Measurements from ENCODE around the gene DBP. TPM values are rescaled to one million over a fixed set of nuclear protein-coding genes. Genes with fewer than 3 reads are reported as not detected.

Gene DBP
- total and polyA plus RNA-seq, 10 of the 15 experiments (the other 5 are each of a cell fraction or from before 2014, with no cell fraction given) = 2.0 to 10.6 (median 6.9) TPM

- no peak for TF ChIP-seq ZNF24 (IDR thresholded peaks at IDR 0.05)
- TF ChIP-seq LARP7 (IDR thresholded peaks at IDR 0.05) = no peak
- peak; percentile 26; the same call in 1 of the 2 replicates for TF ChIP-seq SIN3A (IDR thresholded peaks at IDR 0.05; ENCODE audit: low read depth, low read length)
- TF ChIP-seq TCF3 (IDR thresholded peaks at IDR 0.05; ENCODE audit: borderline replicate concordance, insufficient read depth, low read depth, low read length) = no peak
- TF ChIP-seq GABPA (IDR thresholded peaks at IDR 0.05; ENCODE audit: low read depth) = no peak
- TF ChIP-seq ZNF274 (IDR thresholded peaks at IDR 0.05; ENCODE audit: insufficient read depth, insufficient read length) = no peak
- TF ChIP-seq JUND (IDR thresholded peaks at IDR 0.05; ENCODE audit: low read depth, low read length) = no peak
- TF ChIP-seq, protein P1, sequence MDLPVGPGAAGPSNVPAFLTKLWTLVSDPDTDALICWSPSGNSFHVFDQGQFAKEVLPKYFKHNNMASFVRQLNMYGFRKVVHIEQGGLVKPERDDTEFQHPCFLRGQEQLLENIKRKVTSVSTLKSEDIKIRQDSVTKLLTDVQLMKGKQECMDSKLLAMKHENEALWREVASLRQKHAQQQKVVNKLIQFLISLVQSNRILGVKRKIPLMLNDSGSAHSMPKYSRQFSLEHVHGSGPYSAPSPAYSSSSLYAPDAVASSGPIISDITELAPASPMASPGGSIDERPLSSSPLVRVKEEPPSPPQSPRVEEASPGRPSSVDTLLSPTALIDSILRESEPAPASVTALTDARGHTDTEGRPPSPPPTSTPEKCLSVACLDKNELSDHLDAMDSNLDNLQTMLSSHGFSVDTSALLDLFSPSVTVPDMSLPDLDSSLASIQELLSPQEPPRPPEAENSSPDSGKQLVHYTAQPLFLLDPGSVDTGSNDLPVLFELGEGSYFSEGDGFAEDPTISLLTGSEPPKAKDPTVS (IDR thresholded peaks at IDR 0.05; ENCODE audit: low read depth, low read length) = no peak
- peak; percentile 82 for TF ChIP-seq USF1 (IDR thresholded peaks at IDR 0.05; ENCODE audit: borderline replicate concordance, extremely low read length, insufficient read depth, low read depth, low read length)
- TF ChIP-seq RB1 (IDR thresholded peaks at IDR 0.05; ENCODE audit: borderline replicate concordance) = no peak; the same call in 1 of the 2 replicates
- TF ChIP-seq, protein P2, sequence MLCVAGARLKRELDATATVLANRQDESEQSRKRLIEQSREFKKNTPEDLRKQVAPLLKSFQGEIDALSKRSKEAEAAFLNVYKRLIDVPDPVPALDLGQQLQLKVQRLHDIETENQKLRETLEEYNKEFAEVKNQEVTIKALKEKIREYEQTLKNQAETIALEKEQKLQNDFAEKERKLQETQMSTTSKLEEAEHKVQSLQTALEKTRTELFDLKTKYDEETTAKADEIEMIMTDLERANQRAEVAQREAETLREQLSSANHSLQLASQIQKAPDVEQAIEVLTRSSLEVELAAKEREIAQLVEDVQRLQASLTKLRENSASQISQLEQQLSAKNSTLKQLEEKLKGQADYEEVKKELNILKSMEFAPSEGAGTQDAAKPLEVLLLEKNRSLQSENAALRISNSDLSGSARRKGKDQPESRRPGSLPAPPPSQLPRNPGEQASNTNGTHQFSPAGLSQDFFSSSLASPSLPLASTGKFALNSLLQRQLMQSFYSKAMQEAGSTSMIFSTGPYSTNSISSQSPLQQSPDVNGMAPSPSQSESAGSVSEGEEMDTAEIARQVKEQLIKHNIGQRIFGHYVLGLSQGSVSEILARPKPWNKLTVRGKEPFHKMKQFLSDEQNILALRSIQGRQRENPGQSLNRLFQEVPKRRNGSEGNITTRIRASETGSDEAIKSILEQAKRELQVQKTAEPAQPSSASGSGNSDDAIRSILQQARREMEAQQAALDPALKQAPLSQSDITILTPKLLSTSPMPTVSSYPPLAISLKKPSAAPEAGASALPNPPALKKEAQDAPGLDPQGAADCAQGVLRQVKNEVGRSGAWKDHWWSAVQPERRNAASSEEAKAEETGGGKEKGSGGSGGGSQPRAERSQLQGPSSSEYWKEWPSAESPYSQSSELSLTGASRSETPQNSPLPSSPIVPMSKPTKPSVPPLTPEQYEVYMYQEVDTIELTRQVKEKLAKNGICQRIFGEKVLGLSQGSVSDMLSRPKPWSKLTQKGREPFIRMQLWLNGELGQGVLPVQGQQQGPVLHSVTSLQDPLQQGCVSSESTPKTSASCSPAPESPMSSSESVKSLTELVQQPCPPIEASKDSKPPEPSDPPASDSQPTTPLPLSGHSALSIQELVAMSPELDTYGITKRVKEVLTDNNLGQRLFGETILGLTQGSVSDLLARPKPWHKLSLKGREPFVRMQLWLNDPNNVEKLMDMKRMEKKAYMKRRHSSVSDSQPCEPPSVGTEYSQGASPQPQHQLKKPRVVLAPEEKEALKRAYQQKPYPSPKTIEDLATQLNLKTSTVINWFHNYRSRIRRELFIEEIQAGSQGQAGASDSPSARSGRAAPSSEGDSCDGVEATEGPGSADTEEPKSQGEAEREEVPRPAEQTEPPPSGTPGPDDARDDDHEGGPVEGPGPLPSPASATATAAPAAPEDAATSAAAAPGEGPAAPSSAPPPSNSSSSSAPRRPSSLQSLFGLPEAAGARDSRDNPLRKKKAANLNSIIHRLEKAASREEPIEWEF (IDR thresholded peaks at IDR 0.05; ENCODE audit: insufficient replicate concordance, low read depth, low read length) = peak; percentile 13
- TF ChIP-seq CHD2 (IDR thresholded peaks at IDR 0.05; ENCODE audit: borderline replicate concordance, low read depth, low read length) = peak; percentile 92
- no peak for TF ChIP-seq SMARCA5 (IDR thresholded peaks at IDR 0.05)
- peak; percentile 74 for TF ChIP-seq FOS (IDR thresholded peaks at IDR 0.05; ENCODE audit: borderline replicate concordance, extremely low read depth, insufficient read length)
- TF ChIP-seq, protein P3, sequence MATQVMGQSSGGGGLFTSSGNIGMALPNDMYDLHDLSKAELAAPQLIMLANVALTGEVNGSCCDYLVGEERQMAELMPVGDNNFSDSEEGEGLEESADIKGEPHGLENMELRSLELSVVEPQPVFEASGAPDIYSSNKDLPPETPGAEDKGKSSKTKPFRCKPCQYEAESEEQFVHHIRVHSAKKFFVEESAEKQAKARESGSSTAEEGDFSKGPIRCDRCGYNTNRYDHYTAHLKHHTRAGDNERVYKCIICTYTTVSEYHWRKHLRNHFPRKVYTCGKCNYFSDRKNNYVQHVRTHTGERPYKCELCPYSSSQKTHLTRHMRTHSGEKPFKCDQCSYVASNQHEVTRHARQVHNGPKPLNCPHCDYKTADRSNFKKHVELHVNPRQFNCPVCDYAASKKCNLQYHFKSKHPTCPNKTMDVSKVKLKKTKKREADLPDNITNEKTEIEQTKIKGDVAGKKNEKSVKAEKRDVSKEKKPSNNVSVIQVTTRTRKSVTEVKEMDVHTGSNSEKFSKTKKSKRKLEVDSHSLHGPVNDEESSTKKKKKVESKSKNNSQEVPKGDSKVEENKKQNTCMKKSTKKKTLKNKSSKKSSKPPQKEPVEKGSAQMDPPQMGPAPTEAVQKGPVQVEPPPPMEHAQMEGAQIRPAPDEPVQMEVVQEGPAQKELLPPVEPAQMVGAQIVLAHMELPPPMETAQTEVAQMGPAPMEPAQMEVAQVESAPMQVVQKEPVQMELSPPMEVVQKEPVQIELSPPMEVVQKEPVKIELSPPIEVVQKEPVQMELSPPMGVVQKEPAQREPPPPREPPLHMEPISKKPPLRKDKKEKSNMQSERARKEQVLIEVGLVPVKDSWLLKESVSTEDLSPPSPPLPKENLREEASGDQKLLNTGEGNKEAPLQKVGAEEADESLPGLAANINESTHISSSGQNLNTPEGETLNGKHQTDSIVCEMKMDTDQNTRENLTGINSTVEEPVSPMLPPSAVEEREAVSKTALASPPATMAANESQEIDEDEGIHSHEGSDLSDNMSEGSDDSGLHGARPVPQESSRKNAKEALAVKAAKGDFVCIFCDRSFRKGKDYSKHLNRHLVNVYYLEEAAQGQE (IDR thresholded peaks at IDR 0.05; ENCODE audit: low read depth, low read length) = no peak
- peak; percentile 53 for TF ChIP-seq CREM (IDR thresholded peaks at IDR 0.05; ENCODE audit: low read depth)
These were observed 319 bp upstream of the DBP start (continued) for GRCh38 chr19:48637449-48637947.
